RPMI7951 (cell line): Measurements from ENCODE around the gene AXL. TPM values are rescaled to one million over a fixed set of nuclear protein-coding genes. Genes with fewer than 3 reads are reported as not detected.

ENCODE experiments used
- DNase-seq: peaks from one replicate; pipeline ENCODE4 v3.0.0-alpha.2; 2012; ENCODE audit warnings: low read depth
- total RNA-seq: library from RNA; depleted of rRNA; stranded (reverse); fragments of >200 nt; shearing (Covaris generic); gene quantifications from 2 replicates; pipeline ENCODE4 v1.2.3, GENCODE V29; 2014

Gene AXL
- total RNA-seq, 1 experiment from 2014 or later = 156 TPM

DNA sequence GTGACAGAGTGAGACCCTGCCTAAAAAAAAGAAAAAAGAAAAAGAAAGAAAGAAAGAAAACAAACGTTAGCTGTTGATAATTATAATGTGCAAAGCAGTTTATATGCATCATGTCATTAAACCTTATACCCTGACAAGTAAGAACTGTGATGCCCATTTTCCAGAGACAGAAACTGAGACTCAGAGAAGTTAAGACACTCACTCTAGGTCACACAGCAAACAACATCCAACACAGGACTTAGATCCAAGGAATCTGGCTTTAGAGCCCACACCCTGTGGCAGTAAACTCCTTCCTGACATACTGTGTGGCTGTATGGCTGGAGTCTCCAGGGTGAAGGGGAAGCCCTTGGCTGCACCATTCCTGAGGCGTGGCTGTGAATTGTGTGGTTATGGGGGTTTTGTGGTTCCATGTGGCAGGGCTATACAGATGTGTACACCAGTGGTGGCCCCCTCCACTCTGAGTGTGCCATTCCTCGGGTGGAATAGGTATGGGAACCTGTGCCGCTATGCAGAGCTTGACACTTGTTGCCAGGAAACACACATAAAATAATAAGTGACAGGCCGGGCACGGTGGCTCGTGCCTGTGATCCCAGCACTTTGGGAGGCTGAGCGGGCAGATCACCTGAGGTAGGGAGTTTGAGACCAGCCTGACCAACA is 15.6 kb downstream of the AXL start:
- DNase-seq = no peak

DNA sequence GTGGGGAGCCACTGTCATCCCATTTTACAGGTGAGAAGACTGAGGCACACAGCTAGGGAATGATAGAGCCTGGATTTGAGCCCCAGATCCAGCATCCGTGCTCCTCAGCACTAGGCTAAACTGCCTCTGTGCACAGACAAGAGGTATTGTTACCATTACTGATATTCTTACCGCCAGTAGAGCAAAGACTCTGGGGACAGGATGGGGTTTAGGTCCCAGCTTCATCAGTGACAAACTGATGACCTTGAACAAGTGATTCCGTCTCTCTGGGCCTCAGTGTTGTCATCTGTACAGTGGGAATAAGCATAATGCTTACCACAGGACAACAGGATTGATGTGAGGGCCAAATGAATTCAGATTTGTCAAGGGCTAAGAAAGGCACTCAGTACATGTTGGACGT is 16.5 kb downstream of the AXL start:
- DNase-seq = no peak

DNA sequence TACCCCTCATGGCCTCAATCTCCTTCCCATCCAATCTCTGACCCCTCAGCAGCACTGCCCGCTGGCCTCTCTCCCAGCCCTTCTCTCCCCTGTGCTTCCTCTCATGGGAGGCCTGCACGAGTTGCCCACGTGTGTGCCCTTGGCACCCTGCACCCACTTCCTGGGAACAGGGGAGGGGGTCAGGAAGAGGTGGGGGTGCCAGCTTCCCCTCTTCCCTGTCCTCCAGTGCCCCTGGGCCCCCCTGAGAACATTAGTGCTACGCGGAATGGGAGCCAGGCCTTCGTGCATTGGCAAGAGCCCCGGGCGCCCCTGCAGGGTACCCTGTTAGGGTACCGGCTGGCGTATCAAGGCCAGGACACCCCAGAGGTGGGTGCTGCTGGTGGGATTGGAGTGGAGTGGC is 19.2 kb downstream of the AXL start:
- DNase-seq = no peak

DNA sequence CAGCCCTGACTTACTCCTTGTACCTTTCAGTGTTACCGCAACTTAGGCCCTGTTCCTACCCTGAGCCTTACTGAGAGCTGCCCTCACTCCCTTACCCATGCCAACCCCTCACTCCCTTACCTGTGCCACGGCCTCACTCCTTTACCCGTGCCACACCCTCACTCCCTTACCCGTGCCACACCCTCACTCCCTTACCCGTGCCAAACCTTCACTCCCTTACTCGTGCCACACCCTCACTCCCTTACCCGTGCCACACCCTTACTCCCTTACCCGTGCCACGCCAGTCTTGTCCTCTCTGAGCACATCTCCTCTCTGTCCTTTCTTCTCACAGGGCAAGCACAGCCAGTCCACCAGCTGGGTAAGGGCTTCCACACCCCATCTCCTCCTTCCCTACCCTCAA is 20.3 kb downstream of the AXL start:
- no peak for DNase-seq

DNA sequence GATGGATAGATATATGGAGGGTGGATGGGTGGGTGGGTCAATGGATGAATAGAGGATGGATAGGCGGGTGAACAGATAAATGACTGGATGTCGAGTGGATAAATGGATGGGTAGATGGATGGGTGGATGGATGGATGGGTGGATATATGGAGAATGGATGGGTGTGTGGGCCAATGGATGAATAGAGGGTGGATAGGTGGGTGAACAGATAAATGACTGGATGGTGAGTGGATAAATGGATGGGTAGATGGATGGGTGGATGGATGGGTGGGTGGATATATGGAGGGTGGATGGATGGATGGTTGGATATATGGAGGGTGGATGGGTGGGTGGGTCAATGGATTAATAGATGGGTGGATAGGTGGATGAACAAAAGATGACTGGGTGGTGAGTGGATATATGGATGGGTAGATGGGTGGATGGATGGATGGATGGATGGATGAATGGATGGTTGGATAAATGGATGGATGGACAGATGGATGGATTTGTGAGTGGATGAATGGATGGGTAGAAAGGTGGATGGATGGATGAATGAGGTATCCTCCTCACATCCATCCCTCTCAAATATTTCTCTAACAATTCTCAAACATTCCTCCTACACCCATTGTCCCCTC is 21.0 kb downstream of the AXL start:
- no peak for DNase-seq

DNA sequence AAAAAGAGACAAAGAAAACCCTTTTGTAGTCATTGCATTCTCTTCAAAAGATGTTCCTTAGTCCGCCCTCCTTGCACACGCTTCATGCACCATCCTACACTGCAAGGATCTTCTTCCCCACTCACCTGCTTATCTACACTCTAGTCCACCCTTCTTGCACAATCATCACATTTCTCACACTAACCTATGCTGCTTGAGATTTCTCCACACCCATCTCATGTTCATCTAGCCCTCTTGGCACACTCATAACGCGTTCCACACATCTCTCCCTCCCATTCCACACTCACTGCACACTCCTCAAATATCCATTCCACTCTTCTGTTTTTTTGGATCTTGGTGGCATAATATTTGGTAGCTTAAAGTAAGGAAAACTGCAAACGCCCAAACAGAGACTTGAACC is 22.8 kb downstream of the AXL start:
- no peak for DNase-seq

DNA sequence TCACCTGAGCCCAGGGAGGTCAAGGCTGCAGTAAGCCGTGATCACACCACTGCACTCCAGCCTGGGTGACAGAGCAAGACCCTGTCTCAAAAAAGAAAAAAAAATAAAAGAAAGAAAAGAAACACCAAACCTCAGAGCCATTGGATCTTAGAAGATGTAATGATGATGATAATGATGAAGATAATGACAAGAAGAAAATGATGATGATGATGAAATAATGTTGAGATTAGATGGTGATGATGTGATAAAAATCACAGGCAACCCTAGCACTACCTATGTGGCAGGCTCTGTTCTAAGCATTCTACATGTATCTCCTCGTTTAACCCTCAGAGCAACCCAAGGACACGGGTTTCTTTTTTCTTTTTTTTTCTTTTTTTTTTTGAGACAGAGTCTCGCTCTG is 25.1 kb downstream of the AXL start:
- DNase-seq = no peak

DNA sequence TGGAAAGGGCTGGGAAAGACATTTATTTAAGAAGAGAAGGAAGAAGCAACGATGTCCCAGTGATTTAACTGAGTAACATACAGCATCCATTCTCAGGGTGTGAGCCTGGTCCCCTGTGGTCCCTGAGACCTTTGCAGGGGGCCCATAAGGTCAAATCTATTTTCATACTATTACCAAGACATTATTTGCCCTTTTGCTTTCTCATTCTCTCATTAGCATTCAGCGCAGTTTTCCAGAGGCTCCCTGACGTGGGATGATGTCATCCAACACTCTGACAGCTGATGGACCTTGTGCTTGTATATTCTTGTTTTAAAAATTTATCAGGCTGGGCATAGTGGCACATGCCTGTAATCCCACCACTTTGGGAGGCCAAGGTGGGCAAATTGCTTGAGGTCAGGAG is 26.8 kb downstream of the AXL start:
- DNase-seq = no peak

DNA sequence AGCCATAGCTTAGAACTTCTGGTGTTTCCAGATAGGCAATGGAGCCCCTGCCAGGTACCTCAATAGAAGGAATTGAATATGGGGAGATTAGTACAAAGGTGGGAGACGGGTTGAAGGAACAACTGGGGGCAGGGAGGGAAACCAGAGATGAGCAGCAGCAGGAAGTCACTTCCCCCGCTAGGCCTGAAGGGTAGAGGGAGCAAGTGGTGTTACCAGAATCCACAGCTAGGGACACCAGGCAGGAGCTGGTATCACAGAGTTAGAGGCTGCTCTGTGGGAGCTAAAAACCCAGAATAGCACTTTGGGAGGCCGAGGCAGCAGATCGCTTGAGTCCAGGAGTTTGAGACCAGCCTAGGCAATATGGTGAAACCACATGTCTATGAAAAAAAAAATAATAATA is 29.9 kb downstream of the AXL start:
- DNase-seq = no peak

DNA sequence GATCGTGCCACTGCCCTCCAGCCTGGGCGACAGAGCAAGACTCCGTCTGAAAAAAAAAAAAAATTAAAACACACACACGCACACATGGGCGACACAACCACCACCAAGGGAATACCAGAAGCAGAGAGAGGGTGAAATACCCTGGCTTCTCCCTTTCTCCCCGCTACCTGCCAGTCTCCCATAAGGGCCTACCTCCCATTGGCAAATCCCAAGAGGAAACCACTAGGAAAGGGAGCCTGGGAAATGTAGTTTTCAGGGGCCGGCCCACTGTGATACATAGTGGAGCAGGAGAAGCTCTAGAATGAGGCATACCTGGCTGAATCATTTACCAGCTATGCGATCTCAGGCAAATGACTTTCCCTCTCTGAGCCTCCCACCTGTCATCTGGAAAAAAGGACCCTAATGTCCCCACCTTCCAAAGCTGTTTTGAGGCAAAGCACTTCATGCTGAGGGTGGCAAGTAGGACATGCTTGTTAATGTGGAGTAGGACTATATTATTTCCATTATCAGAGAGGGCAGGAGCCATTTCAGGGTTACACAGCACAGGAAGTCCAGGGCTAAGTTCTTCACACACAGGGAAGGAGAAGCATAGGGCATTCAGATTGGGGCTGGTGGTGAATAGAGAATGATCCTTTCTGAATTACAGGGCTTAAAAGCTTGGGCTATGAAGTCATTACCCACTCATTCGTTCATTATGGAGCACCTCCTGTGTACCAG is 30.8 kb downstream of the AXL start:
- no peak for DNase-seq

DNA sequence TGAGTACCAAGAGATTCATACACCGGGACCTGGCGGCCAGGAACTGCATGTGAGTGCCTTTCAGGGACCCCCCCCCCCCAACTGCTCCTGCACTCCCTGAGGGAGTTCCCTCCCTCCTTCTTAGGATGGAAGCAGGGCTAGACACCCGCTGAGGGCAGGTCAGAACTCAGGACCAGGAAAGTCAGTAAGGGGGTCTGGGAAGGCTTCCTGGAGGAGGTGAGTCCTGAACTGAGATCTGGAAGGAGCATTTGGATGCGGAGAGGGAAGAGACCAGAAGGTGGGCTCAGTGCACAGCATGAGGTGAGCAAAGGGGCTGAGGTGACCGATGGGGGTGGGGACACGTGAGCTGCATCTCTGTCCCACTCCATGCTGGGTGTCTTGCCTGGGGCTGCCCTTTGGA is 34.6 kb downstream of the AXL start:
- DNase-seq = no peak

DNA sequence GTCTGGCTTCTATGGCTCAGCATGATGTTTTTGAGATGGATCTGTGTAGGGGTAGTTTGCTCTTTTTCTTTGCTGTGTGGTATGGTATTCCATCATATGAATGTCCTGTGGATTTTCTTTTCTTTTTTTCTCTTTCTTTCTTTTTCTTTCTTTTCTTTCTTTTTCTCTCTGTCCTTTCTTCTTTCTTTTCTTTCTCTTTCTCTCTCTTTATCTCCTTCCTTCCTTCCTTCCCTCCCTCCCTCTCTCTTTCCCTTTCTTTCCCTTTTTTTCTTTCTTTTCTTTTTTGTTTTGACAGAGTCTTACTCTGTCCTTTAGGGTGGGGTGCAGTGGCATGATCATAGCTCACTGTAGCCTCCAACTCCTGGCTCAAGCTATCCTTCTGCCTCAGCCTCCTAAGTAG is 36.1 kb downstream of the AXL start:
- no peak for DNase-seq

DNA sequence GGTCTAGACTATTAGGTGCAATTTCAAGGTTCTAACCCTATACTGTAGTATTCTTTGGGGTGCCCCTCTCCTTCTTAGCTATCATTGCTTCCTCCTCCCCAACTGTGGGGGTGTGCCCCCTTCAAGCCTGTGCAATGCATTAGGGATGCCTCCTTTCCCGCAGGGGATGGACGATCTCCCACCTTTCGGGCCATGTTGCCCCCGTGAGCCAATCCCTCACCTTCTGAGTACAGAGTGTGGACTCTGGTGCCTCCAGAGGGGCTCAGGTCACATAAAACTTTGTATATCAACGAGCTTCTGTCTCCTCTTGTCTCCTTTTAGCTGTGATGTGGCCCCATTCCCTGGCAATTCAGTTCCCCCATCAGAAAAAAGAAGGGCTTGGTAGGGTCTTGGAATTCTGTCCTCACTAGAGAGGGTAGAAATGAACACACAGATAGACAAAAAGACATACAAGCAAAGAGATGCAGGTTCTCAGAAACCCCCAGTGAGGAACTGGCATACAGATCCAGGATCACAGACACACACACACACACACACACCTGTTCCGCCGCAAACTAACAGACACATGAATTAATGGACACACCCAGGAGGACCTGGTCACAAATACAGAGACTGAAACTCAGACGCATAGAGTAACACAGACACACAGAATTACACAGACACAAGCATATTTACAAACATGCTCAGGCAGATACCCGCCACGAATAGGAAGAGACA is 42.6 kb downstream of the AXL start:
- DNase-seq = no peak

DNA sequence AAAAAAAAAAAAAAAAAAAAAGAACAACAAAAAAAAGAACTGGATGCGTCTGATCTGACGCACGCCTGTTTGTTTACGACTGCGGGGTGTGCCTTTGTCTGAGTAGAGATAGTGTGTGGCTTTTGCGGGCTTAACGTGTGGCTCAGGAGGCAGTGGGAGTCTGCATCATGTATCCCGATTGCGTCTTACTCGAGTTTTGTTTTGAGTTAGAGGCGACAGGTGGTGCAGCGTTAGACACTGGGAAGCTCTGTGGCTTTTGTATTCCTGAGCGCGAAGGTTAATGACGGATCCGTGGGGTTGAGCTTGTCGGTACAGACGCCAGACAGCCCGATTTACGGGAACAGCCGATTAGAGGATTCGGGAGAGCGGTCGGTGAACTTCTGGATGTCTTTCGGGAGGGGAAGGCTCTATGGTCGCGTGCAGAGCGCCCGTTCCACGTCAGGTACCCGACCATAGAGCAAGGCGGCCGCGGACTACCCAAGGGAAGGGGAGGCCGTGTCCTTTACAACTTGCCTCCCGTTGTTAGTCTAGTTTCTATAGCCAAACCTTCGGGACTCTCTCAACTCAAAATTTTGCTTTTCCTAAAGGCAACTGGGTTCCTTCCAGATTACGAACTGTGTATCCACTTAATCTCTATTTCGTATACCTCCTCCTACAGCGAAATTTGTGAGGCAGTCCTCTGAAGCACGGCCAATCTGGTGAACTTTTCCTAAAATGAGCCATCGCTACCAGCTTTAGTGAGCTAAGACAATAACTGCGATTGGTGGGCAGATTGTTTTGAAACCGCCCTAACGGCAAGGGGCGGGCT is 44.2 kb downstream of the AXL start:
- peak; percentile 71 for DNase-seq

DNA sequence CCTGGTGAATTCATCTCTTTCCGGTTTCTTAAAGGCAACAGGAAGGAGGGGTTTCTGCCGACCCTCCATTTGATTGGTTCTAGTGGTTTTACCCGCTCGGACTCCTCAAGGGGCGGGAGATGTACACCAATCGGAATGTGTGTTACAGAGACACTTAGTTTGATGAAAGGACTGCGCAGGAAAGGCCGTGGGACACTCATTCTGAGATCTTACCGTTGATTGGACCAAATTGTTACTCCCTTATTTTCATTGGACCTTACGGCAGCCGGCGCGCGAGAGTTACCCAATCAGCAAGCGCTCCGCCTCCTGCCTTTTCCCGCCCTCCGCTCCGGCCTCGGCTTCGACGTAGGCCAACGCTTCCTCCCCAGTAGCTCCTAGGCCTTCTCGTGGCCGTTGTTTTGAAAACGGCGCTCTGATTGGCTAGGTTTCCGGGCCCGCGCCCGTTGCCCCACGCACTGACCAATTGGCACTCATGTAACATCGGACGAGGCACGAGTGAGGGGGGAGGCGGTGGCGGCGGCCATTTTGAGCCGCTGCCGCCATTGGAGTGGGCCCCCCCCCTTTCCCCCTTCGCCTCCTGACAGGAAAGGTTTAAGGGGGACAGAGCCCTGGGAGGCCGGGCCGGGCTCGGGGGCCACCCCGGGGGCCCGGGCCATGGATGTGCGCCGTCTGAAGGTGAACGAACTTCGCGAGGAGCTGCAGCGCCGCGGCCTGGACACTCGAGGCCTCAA is 45.0 kb downstream of the AXL start, which contains the start of gene HNRNPUL1:
Gene HNRNPUL1 (plus strand): TSS at position 523 of the 731 bp plus-strand sequence. CDS start 132 bp downstream, at position 655.
- DNase-seq = peak; percentile 100

DNA sequence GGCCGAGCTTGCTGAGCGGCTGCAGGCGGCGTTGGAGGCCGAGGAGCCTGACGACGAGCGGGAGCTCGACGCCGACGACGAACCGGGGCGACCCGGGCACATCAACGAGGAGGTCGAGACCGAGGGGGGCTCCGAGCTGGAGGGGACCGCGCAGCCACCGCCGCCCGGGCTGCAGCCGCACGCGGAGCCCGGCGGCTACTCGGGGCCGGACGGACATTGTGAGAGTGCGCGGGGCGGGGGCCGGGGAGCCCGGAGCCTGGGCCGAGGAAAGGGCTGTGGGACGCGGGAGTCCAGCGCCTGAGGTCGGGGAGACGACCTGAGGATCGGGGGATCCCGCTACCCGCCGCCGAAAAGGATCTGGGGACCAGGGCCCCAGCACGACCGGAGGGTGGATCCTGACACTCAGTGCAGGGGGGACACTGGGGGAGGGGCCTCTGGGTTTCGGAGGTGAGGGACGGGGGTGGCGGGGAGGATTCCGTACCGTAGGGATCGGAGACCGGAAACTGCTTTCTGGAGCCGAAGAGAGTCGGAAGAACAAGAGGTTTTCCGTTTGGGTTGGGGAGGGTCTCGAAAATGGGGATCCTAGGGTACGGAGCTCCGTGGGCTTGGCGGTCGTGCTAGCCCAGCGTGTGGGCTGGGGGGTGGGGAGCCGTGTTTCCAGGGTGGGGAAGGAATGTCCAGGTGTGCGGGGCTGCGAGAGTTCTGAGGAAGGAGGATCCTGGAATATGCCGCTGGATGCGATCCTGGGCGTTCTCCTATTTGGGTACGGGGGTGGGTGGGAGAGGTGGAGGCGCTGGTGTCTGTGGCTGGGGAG is 45.8 kb downstream of the AXL start:
- DNase-seq = peak; percentile 59

DNA sequence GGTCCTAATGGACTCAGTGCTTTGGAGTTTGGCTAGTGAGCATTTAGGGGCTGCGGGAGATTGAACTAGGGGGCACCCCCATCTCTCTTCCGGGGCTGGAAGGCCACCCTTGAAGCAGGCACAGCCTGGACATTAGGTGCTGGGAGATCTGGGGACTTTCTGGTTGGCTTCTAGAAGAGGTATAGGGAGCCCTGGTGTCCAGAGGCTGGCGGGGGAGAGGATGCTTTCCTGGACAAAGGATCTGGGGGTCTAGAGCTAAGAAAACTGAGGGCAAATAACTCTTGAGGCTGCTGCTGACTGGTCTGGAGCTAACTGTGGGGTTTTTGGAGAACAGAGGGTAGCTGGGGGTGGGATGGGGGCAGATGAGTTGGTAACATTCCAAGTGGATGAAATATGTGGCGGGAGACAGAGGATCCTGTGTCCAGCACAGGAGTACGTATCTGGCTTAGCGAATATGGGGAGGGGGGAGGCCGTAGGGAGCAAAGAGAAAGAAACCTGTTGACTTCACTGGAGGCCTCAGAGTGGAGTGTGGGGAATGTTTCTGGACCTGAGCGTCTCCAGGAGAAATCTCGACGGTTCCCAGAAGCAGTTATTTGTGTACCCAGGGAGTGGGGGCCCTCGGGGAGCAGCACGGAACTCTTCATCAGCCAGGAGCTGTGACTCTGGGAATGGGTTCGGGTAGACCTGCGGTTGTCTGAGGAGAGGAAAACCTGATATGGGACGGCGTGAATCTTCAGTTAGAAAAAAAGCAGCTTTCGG is 46.6 kb downstream of the AXL start:
- peak; percentile 40 for DNase-seq

DNA sequence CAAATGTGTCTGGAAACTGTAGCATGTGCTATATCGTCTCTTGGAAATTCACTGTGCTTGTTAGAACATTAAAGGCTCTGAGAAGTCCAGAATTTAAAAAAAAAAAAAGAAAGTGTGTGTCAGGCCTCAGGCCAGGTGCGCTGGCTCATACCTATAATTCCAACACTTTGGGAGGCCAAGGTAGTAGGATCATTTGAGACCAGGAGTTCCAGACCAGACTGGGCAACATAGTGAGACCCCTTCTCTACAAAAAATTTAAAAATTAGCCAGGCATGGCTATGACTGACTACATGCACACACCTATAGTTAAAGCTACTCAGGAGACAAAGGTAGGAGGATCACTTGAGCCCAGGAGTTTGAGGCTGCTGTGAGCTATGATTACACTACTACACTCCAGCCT is 50.0 kb downstream of the AXL start:
- no peak for DNase-seq

DNA sequence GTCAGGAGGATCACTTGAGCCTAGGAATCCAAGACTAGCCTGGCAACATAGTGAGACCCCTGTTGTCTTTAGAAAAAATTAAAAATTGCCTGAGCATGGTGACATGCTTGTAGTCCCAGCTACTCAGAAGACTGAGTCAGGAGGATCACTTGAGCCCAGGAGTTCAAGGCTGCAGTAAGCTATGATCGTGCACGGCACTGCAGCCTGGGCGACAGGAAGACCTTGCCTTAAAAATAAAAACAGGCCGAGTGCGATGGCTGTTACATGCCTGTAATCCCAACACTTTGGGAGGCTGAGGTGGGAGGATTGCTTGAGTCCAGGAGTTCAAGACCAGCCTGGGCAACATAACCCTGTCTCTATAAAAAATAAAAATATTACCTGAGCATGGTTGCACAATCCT is 50.5 kb downstream of the AXL start:
- no peak for DNase-seq
